ENCODE measurements around the gene SH3BP2.

SH3BP2 gene

GRCh38 chr4:2832981-2833670 lies 40.2 kb downstream of the SH3BP2 start:
- TF ChIP-seq MYC (IDR thresholded peaks at IDR 0.05; ENCODE audit: low read depth, low read length) (no peak), POLR2A (IDR thresholded peaks at IDR 0.05; ENCODE audit: extremely low read depth, insufficient read length) (no peak)
- TF ChIP-seq, protein P1, sequence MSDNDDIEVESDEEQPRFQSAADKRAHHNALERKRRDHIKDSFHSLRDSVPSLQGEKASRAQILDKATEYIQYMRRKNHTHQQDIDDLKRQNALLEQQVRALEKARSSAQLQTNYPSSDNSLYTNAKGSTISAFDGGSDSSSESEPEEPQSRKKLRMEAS (IDR thresholded peaks at IDR 0.05; ENCODE audit: low read depth, low read length), result no peak
- TF ChIP-seq, protein P2, sequence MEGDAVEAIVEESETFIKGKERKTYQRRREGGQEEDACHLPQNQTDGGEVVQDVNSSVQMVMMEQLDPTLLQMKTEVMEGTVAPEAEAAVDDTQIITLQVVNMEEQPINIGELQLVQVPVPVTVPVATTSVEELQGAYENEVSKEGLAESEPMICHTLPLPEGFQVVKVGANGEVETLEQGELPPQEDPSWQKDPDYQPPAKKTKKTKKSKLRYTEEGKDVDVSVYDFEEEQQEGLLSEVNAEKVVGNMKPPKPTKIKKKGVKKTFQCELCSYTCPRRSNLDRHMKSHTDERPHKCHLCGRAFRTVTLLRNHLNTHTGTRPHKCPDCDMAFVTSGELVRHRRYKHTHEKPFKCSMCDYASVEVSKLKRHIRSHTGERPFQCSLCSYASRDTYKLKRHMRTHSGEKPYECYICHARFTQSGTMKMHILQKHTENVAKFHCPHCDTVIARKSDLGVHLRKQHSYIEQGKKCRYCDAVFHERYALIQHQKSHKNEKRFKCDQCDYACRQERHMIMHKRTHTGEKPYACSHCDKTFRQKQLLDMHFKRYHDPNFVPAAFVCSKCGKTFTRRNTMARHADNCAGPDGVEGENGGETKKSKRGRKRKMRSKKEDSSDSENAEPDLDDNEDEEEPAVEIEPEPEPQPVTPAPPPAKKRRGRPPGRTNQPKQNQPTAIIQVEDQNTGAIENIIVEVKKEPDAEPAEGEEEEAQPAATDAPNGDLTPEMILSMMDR (IDR thresholded peaks at IDR 0.05; ENCODE audit: low read depth, low read length), result no peak
- no peak for DNase-seq (ENCODE audit: low read depth)
- H3K4me3 ChIP-seq (ENCODE audit: low read depth, low read length), result no peak overlapping the region

DNA sequence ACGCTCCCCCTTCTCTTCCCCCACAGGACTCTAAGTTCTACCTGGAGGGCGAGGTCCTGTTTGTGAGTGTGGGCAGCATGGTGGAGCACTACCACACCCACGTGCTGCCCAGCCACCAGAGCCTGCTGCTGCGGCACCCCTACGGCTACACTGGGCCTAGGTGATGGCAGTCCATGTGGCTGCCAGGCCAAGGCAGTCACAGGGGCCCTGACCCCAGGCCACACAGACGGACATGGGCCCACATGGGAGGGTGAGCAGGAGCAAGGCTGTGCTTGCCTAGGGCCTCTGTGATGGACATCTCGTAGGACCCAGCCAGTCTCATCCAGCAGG lies 40.8 kb downstream of the SH3BP2 start:
- TF ChIP-seq, protein P1 (IDR thresholded peaks at IDR 0.05; ENCODE audit: low read depth, low read length), result no peak
- TF ChIP-seq MYC (IDR thresholded peaks at IDR 0.05; ENCODE audit: low read depth, low read length), result no peak
- TF ChIP-seq, protein P2 (IDR thresholded peaks at IDR 0.05; ENCODE audit: low read depth, low read length), result no peak
- no peak for DNase-seq (ENCODE audit: low read depth)
- H3K4me3 ChIP-seq (ENCODE audit: low read depth, low read length), result no peak overlapping the region

- peak; percentile 49 for DNase-seq (ENCODE audit: low read depth)
- H3K4me3 ChIP-seq (ENCODE audit: low read depth, low read length), result no peak overlapping the region
- TF ChIP-seq POLR2A (IDR thresholded peaks at IDR 0.05; ENCODE audit: extremely low read depth, insufficient read length) (no peak), MYC (IDR thresholded peaks at IDR 0.05; ENCODE audit: low read depth, low read length) (no peak)
- TF ChIP-seq, protein P1 (IDR thresholded peaks at IDR 0.05; ENCODE audit: low read depth, low read length), result no peak
- TF ChIP-seq, protein P2 (IDR thresholded peaks at IDR 0.05; ENCODE audit: low read depth, low read length), result no peak
These were observed 41.4 kb downstream of the SH3BP2 start for GRCh38 chr4:2834001-2834921.

- TF ChIP-seq MYC (IDR thresholded peaks at IDR 0.05; ENCODE audit: low read depth, low read length) (no peak), POLR2A (IDR thresholded peaks at IDR 0.05; ENCODE audit: extremely low read depth, insufficient read length) (no peak)
- TF ChIP-seq, protein P2 (IDR thresholded peaks at IDR 0.05; ENCODE audit: low read depth, low read length), result no peak
- TF ChIP-seq, protein P1 (IDR thresholded peaks at IDR 0.05; ENCODE audit: low read depth, low read length), result no peak
- H3K4me3 ChIP-seq (ENCODE audit: low read depth, low read length), result no peak overlapping the region
- no peak for DNase-seq (ENCODE audit: low read depth)
These were observed 43.1 kb downstream of the SH3BP2 start for GRCh38 chr4:2835978-2836377.

- H3K4me3 ChIP-seq (ENCODE audit: low read depth, low read length), result no peak overlapping the region
- TF ChIP-seq, protein P1 (IDR thresholded peaks at IDR 0.05; ENCODE audit: low read depth, low read length), result no peak
- no peak for TF ChIP-seq MYC (IDR thresholded peaks at IDR 0.05; ENCODE audit: low read depth, low read length)
- no peak for TF ChIP-seq POLR2A (IDR thresholded peaks at IDR 0.05; ENCODE audit: extremely low read depth, insufficient read length)
- TF ChIP-seq, protein P2 (IDR thresholded peaks at IDR 0.05; ENCODE audit: low read depth, low read length), result no peak
- no peak for DNase-seq (ENCODE audit: low read depth)
These were observed 43.5 kb downstream of the SH3BP2 start for GRCh38 chr4:2836391-2836859.

Data from NB4 (cell line).